Kidney (tissue), 14 donors: Measurements from ENCODE around the gene LHX2. TPM values are rescaled to one million over a fixed set of nuclear protein-coding genes. Genes with fewer than 3 reads are reported as not detected.

ENCODE experiments used
- DNase-seq, 5 donors: peaks; one replicate each; pipeline ENCODE4 v3.0.0-alpha.2; 2013 to 2020
- FAIRE-seq: peaks from 2 replicates; lab custom pipeline; 2012; peaks lifted over from hg19 to GRCh38; lab: Jason Lieb, UNC
- H3K27ac ChIP-seq, 2 donors: one replicate each; pipeline ENCODE4 v1.7.0; 2013; ENCODE audit warnings: low read depth in 2 of 2, low read length in 2 of 2, inconsistent platforms in 1 of 2
- H3K27me3 ChIP-seq: one replicate; pipeline ENCODE4 v1.7.1; 2013; ENCODE audit warnings: low read length, inconsistent platforms; ENCODE audit not compliant: control insufficient read depth, insufficient read depth
- H3K36me3 ChIP-seq, 3 donors: one replicate each; pipeline versions ENCODE4 v1.7.0 to v1.7.1; 2013; ENCODE audit warnings: low read length in 3 of 3, control low read depth in 1 of 3, inconsistent platforms in 1 of 3; ENCODE audit not compliant: insufficient read depth in 3 of 3, control insufficient read depth in 2 of 3
- H3K4me1 ChIP-seq, 3 donors: one replicate each; pipeline versions ENCODE4 v1.7.0 to v1.7.1; 2013; ENCODE audit warnings: low read length in 3 of 3, inconsistent platforms in 1 of 3, low read depth in 1 of 3; ENCODE audit not compliant: control insufficient read depth in 2 of 3, insufficient read depth in 2 of 3
- H3K4me3 ChIP-seq, 3 donors: one replicate each; pipeline versions ENCODE4 v1.7.0 to v1.8.1; 2013; ENCODE audit warnings: low read length in 3 of 3, control low read depth in 1 of 3, inconsistent platforms in 1 of 3
- H3K9ac ChIP-seq, 3 donors: one replicate each; pipeline versions ENCODE4 v1.7.0 to v1.7.1; 2013; ENCODE audit warnings: low read length in 3 of 3, control low read depth in 1 of 3, inconsistent platforms in 1 of 3
- H3K9me3 ChIP-seq, 3 donors: one replicate each; pipeline versions ENCODE4 v1.7.0 to v1.7.1; 2013; ENCODE audit warnings: low read length in 3 of 3, control low read depth in 1 of 3, inconsistent platforms in 1 of 3; ENCODE audit not compliant: control insufficient read depth in 2 of 3, insufficient read depth in 1 of 3
- intact Hi-C: fragments of 100-400 bp; cut with DNase I; formaldehyde crosslinking; loops from one replicate; pipeline ENCODE4 v1.11.1; 2022
- polyA plus RNA-seq: library from polyadenylated mRNA; stranded (reverse); fragments of 350-450 nt; fragmentation: Illumina TruSeq; extraction: RNeasy Lipid Tissue Mini Kit (QIAGEN cat#74804); gene quantifications from one replicate; pipeline ENCODE4 v1.2.3, GENCODE V29; 2014; ENCODE audit warnings: low read depth, low replicate concordance; ENCODE audit not compliant: insufficient read depth
- total RNA-seq: library from RNA; stranded (reverse); fragmentation: NEBNext Ultra II Directional; extraction: Animal tissue kit (Norgen Biotek cat#: 25700); gene quantifications from one replicate; pipeline ENCODE4 v1.2.1, GENCODE V29; 2021
- TF ChIP-seq, protein P1 (sequence below): IDR thresholded peaks from 3 replicates; pipeline ENCODE4 v1.5.1; 2012; ENCODE audit warnings: mild to moderate bottlenecking, moderate library complexity, borderline replicate concordance; ENCODE audit not compliant: insufficient read depth; ENCODE audit errors: extremely low read depth
- donor health status: control.
- donor health status: control.
- donor health status: control.
- donor health status: control.
- donor health status: control.
- donor health status: DM: yes; HTN: yes; CAD: no.
- donor health status: Normal renal cell carcinoma (clear cell type).

The LHX2 gene
- total and polyA plus RNA-seq, 2 donors from 2014 or later, result not detected

DNA sequence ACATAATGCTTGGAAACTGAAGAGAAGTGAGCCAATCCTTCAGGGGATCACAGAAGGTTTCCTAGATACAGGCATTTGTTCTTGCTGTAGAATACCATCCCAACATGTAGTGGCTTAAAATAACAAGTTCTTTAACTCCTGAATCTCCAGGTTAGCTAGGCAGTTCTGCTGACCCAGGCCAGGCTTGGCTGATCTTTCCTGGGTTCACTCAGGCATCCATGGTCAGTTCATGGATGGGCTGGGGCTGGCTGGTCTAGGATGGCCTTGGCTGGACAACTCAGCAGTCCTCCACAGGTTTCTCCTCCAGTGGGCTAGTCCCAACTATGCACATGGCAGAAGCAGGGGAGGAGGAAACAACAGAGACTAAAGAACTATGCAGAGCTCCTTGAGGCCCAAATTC is 44.2 kb upstream of the LHX2 start:
- Histone ChIP-seq H3K36me3 (no peaks in the 10 kb centered on the region), H3K27me3 (no peaks in the 10 kb centered on the region), H3K27ac (no peak overlapping the region), H3K9me3 (peaks cover 0 to 3% (median 0%) of the 10 kb centered on the region in 3 donors), H3K4me3 (no peak overlapping the region), H3K4me1 (no peaks in the 10 kb centered on the region), H3K9ac (no peak overlapping the region)
- FAIRE-seq, result no peak
- no peak for DNase-seq
- intact Hi-C loops, result no loop called here
- TF ChIP-seq, protein P1, sequence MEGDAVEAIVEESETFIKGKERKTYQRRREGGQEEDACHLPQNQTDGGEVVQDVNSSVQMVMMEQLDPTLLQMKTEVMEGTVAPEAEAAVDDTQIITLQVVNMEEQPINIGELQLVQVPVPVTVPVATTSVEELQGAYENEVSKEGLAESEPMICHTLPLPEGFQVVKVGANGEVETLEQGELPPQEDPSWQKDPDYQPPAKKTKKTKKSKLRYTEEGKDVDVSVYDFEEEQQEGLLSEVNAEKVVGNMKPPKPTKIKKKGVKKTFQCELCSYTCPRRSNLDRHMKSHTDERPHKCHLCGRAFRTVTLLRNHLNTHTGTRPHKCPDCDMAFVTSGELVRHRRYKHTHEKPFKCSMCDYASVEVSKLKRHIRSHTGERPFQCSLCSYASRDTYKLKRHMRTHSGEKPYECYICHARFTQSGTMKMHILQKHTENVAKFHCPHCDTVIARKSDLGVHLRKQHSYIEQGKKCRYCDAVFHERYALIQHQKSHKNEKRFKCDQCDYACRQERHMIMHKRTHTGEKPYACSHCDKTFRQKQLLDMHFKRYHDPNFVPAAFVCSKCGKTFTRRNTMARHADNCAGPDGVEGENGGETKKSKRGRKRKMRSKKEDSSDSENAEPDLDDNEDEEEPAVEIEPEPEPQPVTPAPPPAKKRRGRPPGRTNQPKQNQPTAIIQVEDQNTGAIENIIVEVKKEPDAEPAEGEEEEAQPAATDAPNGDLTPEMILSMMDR, result no peak

DNA sequence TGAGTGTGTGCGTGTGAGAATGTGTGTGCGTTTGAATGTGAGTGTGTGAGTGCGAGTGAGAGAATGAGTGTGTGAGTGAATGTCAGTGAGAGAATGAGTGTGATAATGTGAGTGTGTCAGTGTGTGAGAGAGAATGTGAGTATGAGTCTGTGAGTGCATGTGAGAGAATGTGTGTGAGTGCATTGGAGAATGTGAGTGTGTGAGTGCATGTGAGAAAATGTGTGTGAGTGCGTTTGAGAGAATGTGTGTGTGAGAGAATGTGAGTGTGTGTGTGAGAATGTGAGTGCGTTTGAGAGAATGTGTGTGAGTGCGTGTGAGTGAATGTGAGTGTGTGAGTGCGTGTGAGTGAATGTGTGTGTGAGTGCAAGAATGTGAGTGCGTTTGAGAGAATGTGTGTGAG is 39.0 kb upstream of the LHX2 start:
- H3K9me3 ChIP-seq, result peaks cover 0 to 6% (median 0%) of the 10 kb centered on the region in 3 donors
- H3K4me3 ChIP-seq, result no peak overlapping the region
- H3K9ac ChIP-seq, result no peak overlapping the region
- H3K36me3 ChIP-seq, result no peaks in the 10 kb centered on the region
- intact Hi-C loops, result no loop called here
- no peak overlapping the region for H3K27ac ChIP-seq
- DNase-seq, result no peak
- no peak for FAIRE-seq
- H3K4me1 ChIP-seq, result no peaks in the 10 kb centered on the region
- H3K27me3 ChIP-seq, result no peaks in the 10 kb centered on the region
- TF ChIP-seq, protein P1, result no peak

DNA sequence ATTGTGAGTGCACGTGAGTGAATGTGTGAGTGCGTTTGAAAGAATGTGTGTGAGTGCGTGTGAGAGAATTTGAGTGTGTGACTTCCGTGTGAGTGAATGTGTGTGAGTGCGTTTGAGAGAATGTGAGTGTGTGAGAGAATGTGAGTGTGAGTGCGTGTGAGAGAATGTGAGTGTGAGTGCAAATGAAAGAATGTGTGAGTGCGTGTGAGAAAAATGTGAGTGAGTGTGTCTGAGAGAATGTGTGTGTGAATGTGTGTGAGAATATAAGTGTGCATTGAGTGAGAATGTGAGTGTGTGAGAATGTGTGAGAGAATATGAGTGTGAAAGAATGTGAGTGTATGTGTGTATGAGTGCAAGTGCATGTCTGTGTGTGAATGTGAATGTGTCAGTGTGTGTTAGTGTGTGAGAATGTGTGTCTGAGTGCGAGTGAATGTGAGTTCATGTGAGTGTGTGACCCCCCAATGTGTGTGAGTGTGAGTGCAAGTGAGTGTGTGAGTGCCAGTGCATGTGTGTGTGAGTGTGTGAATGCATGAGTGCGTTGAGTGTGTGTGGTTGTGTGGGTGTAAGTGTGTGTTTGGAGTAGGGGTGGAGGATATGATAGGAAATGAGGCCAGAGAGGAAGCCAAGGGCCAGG is 37.9 kb upstream of the LHX2 start:
- DNase-seq (no peak), FAIRE-seq (no peak)
- no peak overlapping the region for H3K4me3 ChIP-seq
- no peak overlapping the region for H3K27ac ChIP-seq
- TF ChIP-seq, protein P1, result no peak
- H3K27me3 ChIP-seq, result no peaks in the 10 kb centered on the region
- H3K36me3 ChIP-seq, result no peaks in the 10 kb centered on the region
- no peak overlapping the region for H3K9ac ChIP-seq
- peaks cover 0 to 6% (median 0%) of the 10 kb centered on the region in 3 donors for H3K9me3 ChIP-seq
- no peaks in the 10 kb centered on the region for H3K4me1 ChIP-seq
- intact Hi-C loops, result no loop called here

DNA sequence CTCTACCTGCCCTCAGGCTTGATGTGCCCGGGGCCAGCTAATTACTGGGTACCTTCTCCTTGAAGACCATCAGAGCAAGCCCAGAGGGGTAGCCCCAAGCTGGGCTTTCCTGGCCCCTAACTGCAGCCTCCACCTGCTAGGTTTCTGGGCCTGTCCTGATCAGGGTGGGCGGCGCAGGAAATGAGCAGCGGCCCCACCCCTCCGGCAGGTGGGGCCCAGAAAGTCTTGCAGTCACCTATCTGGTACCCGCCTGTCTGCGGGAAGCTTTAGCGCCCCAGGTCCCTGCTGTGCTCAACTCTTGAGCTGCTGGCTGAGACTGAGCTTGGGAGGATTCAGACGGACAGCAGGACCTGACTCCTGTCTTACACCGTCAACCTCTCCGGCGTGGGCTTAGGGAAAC is 37.1 kb upstream of the LHX2 start:
- Histone ChIP-seq H3K36me3 (no peaks in the 10 kb centered on the region), H3K27ac (no peak overlapping the region), H3K9me3 (peaks cover 0 to 6% (median 0%) of the 10 kb centered on the region in 3 donors), H3K4me1 (no peaks in the 10 kb centered on the region), H3K9ac (no peak overlapping the region), H3K27me3 (no peaks in the 10 kb centered on the region), H3K4me3 (no peak overlapping the region)
- DNase-seq, result no peak
- TF ChIP-seq, protein P1, result no peak
- intact Hi-C loops, result no loop called here
- FAIRE-seq, result no peak
